ENCODE results near the gene UBE3A.
"Not testable (repeated sequence)": the region's sequence is repeated elsewhere in the genome, so short reads cannot be mapped to it uniquely, and the experiment has no call there.

UBE3A gene

DNA sequence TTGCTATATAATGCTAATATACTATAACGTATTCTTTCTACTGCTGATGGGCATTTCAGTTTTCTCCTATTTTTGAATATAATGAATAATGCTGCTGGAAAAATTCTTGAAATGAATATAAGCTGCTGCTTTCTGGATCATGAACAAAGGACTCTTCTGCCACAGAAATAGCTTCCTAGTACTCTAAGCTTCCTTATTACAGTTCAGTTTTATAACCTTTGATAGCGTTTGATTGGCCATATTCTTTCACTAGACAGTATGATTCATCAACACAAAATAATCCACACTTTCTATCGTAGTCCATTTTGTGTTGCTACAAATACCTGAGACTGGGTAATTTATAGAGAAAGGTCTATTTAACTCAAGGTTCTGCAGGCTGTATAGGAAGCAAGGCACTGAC lies 16.4 kb upstream of the UBE3A start:
- ATAC-seq = no peak
- no peak for TF ChIP-seq CSDC2 (CRISPR knock-in tag; IDR thresholded peaks at IDR 0.05)

DNA sequence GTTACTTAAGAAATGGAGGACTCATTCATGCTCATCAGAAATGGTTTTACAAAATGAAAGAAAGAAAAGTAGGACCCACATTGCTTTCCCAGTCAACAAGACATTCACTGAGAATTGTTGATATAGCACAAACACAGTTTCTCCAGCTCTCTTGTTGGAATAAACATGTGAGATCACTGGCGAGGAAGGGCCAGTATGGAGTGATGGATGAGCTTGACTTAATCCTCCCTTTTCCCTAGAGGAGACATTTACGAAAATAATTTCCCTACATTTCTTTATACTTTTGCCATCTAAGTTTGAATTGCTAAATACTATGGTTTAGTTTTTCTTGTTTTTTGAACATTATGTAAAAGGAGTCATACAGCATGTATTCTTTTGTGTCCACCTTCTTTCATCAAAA lies 15.9 kb upstream of the UBE3A start:
- TF ChIP-seq TOX (CRISPR knock-in tag; IDR thresholded peaks at IDR 0.05; ENCODE audit: borderline replicate concordance) = no peak
- no peak for TF ChIP-seq SNAI2 (CRISPR knock-in tag; IDR thresholded peaks at IDR 0.05)
- TF ChIP-seq, protein P1, sequence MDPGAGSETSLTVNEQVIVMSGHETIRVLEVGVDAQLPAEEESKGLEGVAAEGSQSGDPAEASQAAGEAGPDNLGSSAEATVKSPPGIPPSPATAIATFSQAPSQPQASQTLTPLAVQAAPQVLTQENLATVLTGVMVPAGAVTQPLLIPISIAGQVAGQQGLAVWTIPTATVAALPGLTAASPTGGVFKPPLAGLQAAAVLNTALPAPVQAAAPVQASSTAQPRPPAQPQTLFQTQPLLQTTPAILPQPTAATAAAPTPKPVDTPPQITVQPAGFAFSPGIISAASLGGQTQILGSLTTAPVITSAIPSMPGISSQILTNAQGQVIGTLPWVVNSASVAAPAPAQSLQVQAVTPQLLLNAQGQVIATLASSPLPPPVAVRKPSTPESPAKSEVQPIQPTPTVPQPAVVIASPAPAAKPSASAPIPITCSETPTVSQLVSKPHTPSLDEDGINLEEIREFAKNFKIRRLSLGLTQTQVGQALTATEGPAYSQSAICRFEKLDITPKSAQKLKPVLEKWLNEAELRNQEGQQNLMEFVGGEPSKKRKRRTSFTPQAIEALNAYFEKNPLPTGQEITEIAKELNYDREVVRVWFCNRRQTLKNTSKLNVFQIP (CRISPR knock-in tag; IDR thresholded peaks at IDR 0.05; ENCODE audit: borderline replicate concordance, low read depth) = no peak
- TF ChIP-seq OSR1 (CRISPR knock-in tag; IDR thresholded peaks at IDR 0.05) = no peak
- TF ChIP-seq, protein P2, sequence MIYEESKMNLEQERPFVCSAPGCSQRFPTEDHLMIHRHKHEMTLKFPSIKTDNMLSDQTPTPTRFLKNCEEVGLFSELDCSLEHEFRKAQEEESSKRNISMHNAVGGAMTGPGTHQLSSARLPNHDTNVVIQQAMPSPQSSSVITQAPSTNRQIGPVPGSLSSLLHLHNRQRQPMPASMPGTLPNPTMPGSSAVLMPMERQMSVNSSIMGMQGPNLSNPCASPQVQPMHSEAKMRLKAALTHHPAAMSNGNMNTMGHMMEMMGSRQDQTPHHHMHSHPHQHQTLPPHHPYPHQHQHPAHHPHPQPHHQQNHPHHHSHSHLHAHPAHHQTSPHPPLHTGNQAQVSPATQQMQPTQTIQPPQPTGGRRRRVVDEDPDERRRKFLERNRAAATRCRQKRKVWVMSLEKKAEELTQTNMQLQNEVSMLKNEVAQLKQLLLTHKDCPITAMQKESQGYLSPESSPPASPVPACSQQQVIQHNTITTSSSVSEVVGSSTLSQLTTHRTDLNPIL (CRISPR knock-in tag; IDR thresholded peaks at IDR 0.05; ENCODE audit: low read depth) = no peak
- TF ChIP-seq, protein P3, sequence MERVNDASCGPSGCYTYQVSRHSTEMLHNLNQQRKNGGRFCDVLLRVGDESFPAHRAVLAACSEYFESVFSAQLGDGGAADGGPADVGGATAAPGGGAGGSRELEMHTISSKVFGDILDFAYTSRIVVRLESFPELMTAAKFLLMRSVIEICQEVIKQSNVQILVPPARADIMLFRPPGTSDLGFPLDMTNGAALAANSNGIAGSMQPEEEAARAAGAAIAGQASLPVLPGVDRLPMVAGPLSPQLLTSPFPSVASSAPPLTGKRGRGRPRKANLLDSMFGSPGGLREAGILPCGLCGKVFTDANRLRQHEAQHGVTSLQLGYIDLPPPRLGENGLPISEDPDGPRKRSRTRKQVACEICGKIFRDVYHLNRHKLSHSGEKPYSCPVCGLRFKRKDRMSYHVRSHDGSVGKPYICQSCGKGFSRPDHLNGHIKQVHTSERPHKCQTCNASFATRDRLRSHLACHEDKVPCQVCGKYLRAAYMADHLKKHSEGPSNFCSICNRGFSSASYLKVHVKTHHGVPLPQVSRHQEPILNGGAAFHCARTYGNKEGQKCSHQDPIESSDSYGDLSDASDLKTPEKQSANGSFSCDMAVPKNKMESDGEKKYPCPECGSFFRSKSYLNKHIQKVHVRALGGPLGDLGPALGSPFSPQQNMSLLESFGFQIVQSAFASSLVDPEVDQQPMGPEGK (CRISPR knock-in tag; IDR thresholded peaks at IDR 0.05; ENCODE audit: borderline replicate concordance) = no peak
- TF ChIP-seq ZNF8 (CRISPR knock-in tag; IDR thresholded peaks at IDR 0.05) = no peak

DNA sequence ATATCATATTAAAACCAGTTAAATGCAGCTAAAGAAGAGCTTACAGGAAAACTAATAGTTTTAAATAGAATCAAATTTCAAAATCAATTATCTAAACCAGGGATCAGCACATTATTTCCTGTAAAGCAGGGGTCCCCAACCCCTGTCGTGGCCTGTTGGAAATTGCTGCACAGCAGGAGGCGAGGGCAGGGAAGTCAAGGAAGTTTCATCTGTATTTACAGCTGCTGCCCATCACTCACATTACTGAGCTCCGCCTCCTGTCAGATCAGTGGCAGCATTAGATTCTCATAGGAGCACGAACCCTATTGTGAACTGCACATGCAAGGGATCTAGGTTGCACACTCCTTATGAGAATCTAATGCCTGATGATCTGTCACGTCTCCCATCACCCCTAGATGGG lies 14.4 kb upstream of the UBE3A start:
- not testable (repeated sequence) for ATAC-seq

More for the DNA sequence above, 15.9 kb upstream of the UBE3A start:
- no peak for ATAC-seq

DNA sequence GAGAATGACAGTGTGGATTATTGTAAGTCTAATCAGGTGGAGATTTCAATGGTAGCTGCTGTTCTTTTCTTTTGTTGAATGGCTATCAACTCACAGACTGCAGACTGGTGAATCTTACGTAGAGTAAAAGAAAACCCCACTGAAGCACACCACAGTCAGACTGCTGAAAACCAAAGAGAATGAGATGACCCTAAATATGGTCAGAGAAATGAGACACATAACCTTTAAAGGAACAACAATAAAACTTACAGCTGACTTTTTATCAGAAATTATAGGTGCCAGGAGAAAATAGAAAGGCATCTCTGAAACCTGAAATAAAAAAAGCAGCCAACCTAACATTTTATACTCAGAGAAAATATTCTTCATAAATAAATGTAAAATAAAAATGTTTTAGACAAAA lies 12.7 kb upstream of the UBE3A start:
- no peak for ATAC-seq
- TF ChIP-seq OSR1 (CRISPR knock-in tag; IDR thresholded peaks at IDR 0.05) = no peak
- TF ChIP-seq ISL1 (CRISPR knock-in tag; IDR thresholded peaks at IDR 0.05) = no peak
- no peak for TF ChIP-seq ZC3H10 (CRISPR knock-in tag; IDR thresholded peaks at IDR 0.05)
- no peak for TF ChIP-seq ARNTL (CRISPR knock-in tag; IDR thresholded peaks at IDR 0.05; ENCODE audit: borderline replicate concordance, low read depth)
- no peak for TF ChIP-seq BACH2 (CRISPR knock-in tag; IDR thresholded peaks at IDR 0.05; ENCODE audit: borderline replicate concordance)
- TF ChIP-seq, protein P3 (CRISPR knock-in tag; IDR thresholded peaks at IDR 0.05; ENCODE audit: borderline replicate concordance) = no peak
- no peak for TF ChIP-seq TCF4 (CRISPR knock-in tag; IDR thresholded peaks at IDR 0.05; ENCODE audit: borderline replicate concordance)
- TF ChIP-seq ZNF8 (CRISPR knock-in tag; IDR thresholded peaks at IDR 0.05) = no peak
- TF ChIP-seq ZNF70 (CRISPR knock-in tag; IDR thresholded peaks at IDR 0.05) = no peak
- TF ChIP-seq, protein P1 (CRISPR knock-in tag; IDR thresholded peaks at IDR 0.05; ENCODE audit: borderline replicate concordance, low read depth) = no peak

DNA sequence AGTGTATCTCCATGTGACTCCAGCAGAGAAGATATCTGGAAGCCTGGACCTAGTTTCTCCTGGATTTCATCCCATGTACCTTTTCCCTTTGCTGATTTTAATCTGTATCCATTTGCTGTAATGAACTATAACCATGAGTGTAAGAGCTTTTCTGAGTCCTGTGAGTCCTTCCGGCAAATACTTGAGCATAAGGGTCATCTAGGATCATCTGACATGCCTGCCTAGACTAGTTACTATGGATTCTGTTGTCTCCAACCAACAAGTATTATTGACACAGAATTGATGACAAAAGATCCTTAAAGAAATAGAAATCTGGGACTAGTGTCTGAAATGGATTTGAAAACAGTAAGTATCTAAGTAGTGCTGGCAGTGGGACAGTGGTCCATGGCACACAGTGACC lies 11.3 kb upstream of the UBE3A start:
- no peak for ATAC-seq
- TF ChIP-seq ZC3H10 (CRISPR knock-in tag; IDR thresholded peaks at IDR 0.05) = no peak
- no peak for TF ChIP-seq ESRRG (CRISPR knock-in tag; IDR thresholded peaks at IDR 0.05)
- no peak for TF ChIP-seq PPARA (CRISPR knock-in tag; IDR thresholded peaks at IDR 0.05; ENCODE audit: borderline replicate concordance)
- no peak for TF ChIP-seq ZNF8 (CRISPR knock-in tag; IDR thresholded peaks at IDR 0.05)
- TF ChIP-seq TOX (CRISPR knock-in tag; IDR thresholded peaks at IDR 0.05; ENCODE audit: borderline replicate concordance) = no peak
- TF ChIP-seq, protein P3 (CRISPR knock-in tag; IDR thresholded peaks at IDR 0.05; ENCODE audit: borderline replicate concordance) = no peak
- TF ChIP-seq ZFP30 (CRISPR knock-in tag; IDR thresholded peaks at IDR 0.05) = no peak
- no peak for TF ChIP-seq ZFP3 (CRISPR knock-in tag; IDR thresholded peaks at IDR 0.05)
- no peak for TF ChIP-seq TCF4 (CRISPR knock-in tag; IDR thresholded peaks at IDR 0.05; ENCODE audit: borderline replicate concordance)
- TF ChIP-seq ISL1 (CRISPR knock-in tag; IDR thresholded peaks at IDR 0.05) = no peak
- no peak for TF ChIP-seq ZNF70 (CRISPR knock-in tag; IDR thresholded peaks at IDR 0.05)
- TF ChIP-seq BACH2 (CRISPR knock-in tag; IDR thresholded peaks at IDR 0.05; ENCODE audit: borderline replicate concordance) = no peak
- no peak for TF ChIP-seq OSR1 (CRISPR knock-in tag; IDR thresholded peaks at IDR 0.05)
- TF ChIP-seq, protein P2 (CRISPR knock-in tag; IDR thresholded peaks at IDR 0.05; ENCODE audit: low read depth) = no peak
- TF ChIP-seq, protein P4, sequence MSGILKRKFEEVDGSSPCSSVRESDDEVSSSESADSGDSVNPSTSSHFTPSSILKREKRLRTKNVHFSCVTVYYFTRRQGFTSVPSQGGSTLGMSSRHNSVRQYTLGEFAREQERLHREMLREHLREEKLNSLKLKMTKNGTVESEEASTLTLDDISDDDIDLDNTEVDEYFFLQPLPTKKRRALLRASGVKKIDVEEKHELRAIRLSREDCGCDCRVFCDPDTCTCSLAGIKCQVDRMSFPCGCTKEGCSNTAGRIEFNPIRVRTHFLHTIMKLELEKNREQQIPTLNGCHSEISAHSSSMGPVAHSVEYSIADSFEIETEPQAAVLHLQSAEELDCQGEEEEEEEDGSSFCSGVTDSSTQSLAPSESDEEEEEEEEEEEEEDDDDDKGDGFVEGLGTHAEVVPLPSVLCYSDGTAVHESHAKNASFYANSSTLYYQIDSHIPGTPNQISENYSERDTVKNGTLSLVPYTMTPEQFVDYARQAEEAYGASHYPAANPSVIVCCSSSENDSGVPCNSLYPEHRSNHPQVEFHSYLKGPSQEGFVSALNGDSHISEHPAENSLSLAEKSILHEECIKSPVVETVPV (CRISPR knock-in tag; IDR thresholded peaks at IDR 0.05) = no peak
- no peak for TF ChIP-seq CSDC2 (CRISPR knock-in tag; IDR thresholded peaks at IDR 0.05)
- TF ChIP-seq RARB (CRISPR knock-in tag; IDR thresholded peaks at IDR 0.05) = no peak
